BLaER1 (cell line): ENCODE data around the gene SLC10A3.

Experiments used
- H3K27ac ChIP-seq: shearing (Covaris generic); formaldehyde crosslinking; 2 replicates; pipeline ENCODE4 v1.8.1; 2022
- H3K27me3 ChIP-seq: shearing (Covaris generic); formaldehyde crosslinking; 2 replicates; pipeline ENCODE4 v1.8.1; 2022
- H3K36me3 ChIP-seq: shearing (Covaris generic); formaldehyde crosslinking; 2 replicates; pipeline ENCODE4 v1.8.1; 2022
- H3K4me1 ChIP-seq: shearing (Covaris generic); formaldehyde crosslinking; 2 replicates; pipeline ENCODE4 v1.8.1; 2022
- H3K4me2 ChIP-seq: shearing (Covaris generic); formaldehyde crosslinking; 2 replicates; pipeline ENCODE4 v1.8.1; 2022
- H3K4me3 ChIP-seq: shearing (Covaris generic); formaldehyde crosslinking; 2 replicates; pipeline ENCODE4 v1.8.1; 2022
- H3K9ac ChIP-seq: shearing (Covaris generic); formaldehyde crosslinking; 2 replicates; pipeline ENCODE4 v1.8.1; 2022
- H3K9me3 ChIP-seq: shearing (Covaris generic); formaldehyde crosslinking; 2 replicates; pipeline ENCODE4 v1.8.1; 2022
- H4K20me1 ChIP-seq: shearing (Covaris generic); formaldehyde crosslinking; 2 replicates; pipeline ENCODE4 v1.8.1; 2022
- Cebpa-rat ChIP-seq: shearing (Covaris generic); IDR thresholded peaks from 2 replicates; pipeline ENCODE4 v1.8.1; 2022

Gene SLC10A3

GRCh38 chrX:154490414-154491083 lies at the start of gene SLC10A3:
Gene SLC10A3, minus strand, starts transcription at chrX:154490629. Its CDS starts 1,689 bp downstream, at chrX:154488940.
- H3K27me3 ChIP-seq, result peaks cover 17% of the 10 kb centered on the region
- peaks cover 25% of the 10 kb centered on the region for H3K4me1 ChIP-seq
- peaks cover 32% of the 10 kb centered on the region for H3K9me3 ChIP-seq
- peaks cover 6% of the 10 kb centered on the region; the same call in 1 of the 2 replicates for H4K20me1 ChIP-seq
- H3K9ac ChIP-seq, result peak within 1 kb of the TSS; percentile 82
- peak within 1 kb of the TSS; percentile 80 for H3K4me2 ChIP-seq
- peak within 1 kb of the TSS; percentile 75 for H3K4me3 ChIP-seq
- H3K36me3 ChIP-seq, result peaks cover 11% of the 10 kb centered on the region; the same call in 1 of the 2 replicates
- TF ChIP-seq Cebpa-rat, result no peak
- peak within 1 kb of the TSS; percentile 78 for H3K27ac ChIP-seq

- Histone ChIP-seq H3K27ac (no peak overlapping the region), H3K4me2 (no peak overlapping the region), H3K27me3 (peaks cover 75% of the 10 kb centered on the region), H4K20me1 (peaks cover 80% of the 10 kb centered on the region; the same call in 1 of the 2 replicates), H3K9ac (no peak overlapping the region), H3K9me3 (no peaks in the 10 kb centered on the region), H3K4me3 (no peak overlapping the region), H3K36me3 (peaks cover 31% of the 10 kb centered on the region), H3K4me1 (peaks cover 29% of the 10 kb centered on the region)
- no peak for TF ChIP-seq Cebpa-rat
Measured at GRCh38 chrX:154539077-154539476, 48.6 kb upstream of the SLC10A3 start.

- peaks cover 51% of the 10 kb centered on the region for H3K27me3 ChIP-seq
- H4K20me1 ChIP-seq, result peaks cover 70% of the 10 kb centered on the region; the same call in 1 of the 2 replicates
- no peak overlapping the region for H3K4me3 ChIP-seq
- peaks cover 4% of the 10 kb centered on the region; the same call in 1 of the 2 replicates for H3K4me1 ChIP-seq
- peaks cover 45% of the 10 kb centered on the region for H3K36me3 ChIP-seq
- no peak overlapping the region for H3K27ac ChIP-seq
- H3K9ac ChIP-seq, result no peak overlapping the region
- H3K4me2 ChIP-seq, result no peak overlapping the region
- H3K9me3 ChIP-seq, result no peaks in the 10 kb centered on the region
- TF ChIP-seq Cebpa-rat, result no peak
Measured at GRCh38 chrX:154535892-154536291, 45.5 kb upstream of the SLC10A3 start.

GRCh38 chrX:154534526-154535322 lies 44.3 kb upstream of the SLC10A3 start:
- H3K36me3 ChIP-seq, result peaks cover 38% of the 10 kb centered on the region
- H3K4me1 ChIP-seq, result peaks cover 4% of the 10 kb centered on the region; the same call in 1 of the 2 replicates
- H3K4me3 ChIP-seq, result no peak overlapping the region
- H3K9me3 ChIP-seq, result no peaks in the 10 kb centered on the region
- H3K4me2 ChIP-seq, result peak overlapping the region; percentile 49; the same call in 1 of the 2 replicates
- H3K9ac ChIP-seq, result peak overlapping the region; percentile 28; the same call in 1 of the 2 replicates
- H3K27ac ChIP-seq, result peak overlapping the region; percentile 41; the same call in 1 of the 2 replicates
- no peak for TF ChIP-seq Cebpa-rat
- peaks cover 51% of the 10 kb centered on the region for H3K27me3 ChIP-seq
- peaks cover 75% of the 10 kb centered on the region; the same call in 1 of the 2 replicates for H4K20me1 ChIP-seq

- Histone ChIP-seq H3K36me3 (peaks cover 38% of the 10 kb centered on the region), H4K20me1 (peaks cover 56% of the 10 kb centered on the region; the same call in 1 of the 2 replicates), H3K4me2 (no peak overlapping the region), H3K27me3 (peaks cover 43% of the 10 kb centered on the region), H3K4me3 (no peak overlapping the region), H3K27ac (no peak overlapping the region), H3K9ac (no peak overlapping the region), H3K4me1 (peaks cover 5% of the 10 kb centered on the region), H3K9me3 (no peaks in the 10 kb centered on the region)
- TF ChIP-seq Cebpa-rat, result no peak
Measured at GRCh38 chrX:154532690-154533089, 42.3 kb upstream of the SLC10A3 start.

GRCh38 chrX:154531626-154532025 lies 41.2 kb upstream of the SLC10A3 start:
- no peak for TF ChIP-seq Cebpa-rat
- no peak overlapping the region for H3K4me2 ChIP-seq
- H3K27me3 ChIP-seq, result peaks cover 44% of the 10 kb centered on the region
- no peaks in the 10 kb centered on the region for H3K9me3 ChIP-seq
- no peak overlapping the region for H3K4me3 ChIP-seq
- H3K36me3 ChIP-seq, result peaks cover 38% of the 10 kb centered on the region
- H4K20me1 ChIP-seq, result peaks cover 46% of the 10 kb centered on the region; the same call in 1 of the 2 replicates
- no peak overlapping the region for H3K27ac ChIP-seq
- H3K4me1 ChIP-seq, result peaks cover 15% of the 10 kb centered on the region
- no peak overlapping the region for H3K9ac ChIP-seq

- peaks cover 37% of the 10 kb centered on the region; the same call in 1 of the 2 replicates for H4K20me1 ChIP-seq
- no peak for TF ChIP-seq Cebpa-rat
- no peak overlapping the region for H3K4me3 ChIP-seq
- no peak overlapping the region for H3K4me2 ChIP-seq
- no peak overlapping the region for H3K9ac ChIP-seq
- H3K4me1 ChIP-seq, result peaks cover 17% of the 10 kb centered on the region
- peaks cover 31% of the 10 kb centered on the region for H3K36me3 ChIP-seq
- H3K27ac ChIP-seq, result no peak overlapping the region
- peaks cover 46% of the 10 kb centered on the region for H3K27me3 ChIP-seq
- no peaks in the 10 kb centered on the region for H3K9me3 ChIP-seq
Measured at GRCh38 chrX:154530286-154530685, 39.9 kb upstream of the SLC10A3 start.

GRCh38 chrX:154529206-154529612 lies 38.8 kb upstream of the SLC10A3 start:
- Histone ChIP-seq H3K4me1 (peaks cover 13% of the 10 kb centered on the region), H3K27ac (no peak overlapping the region), H3K4me2 (no peak overlapping the region), H3K4me3 (no peak overlapping the region), H3K36me3 (peaks cover 22% of the 10 kb centered on the region), H3K9ac (no peak overlapping the region), H3K27me3 (peaks cover 56% of the 10 kb centered on the region), H3K9me3 (no peaks in the 10 kb centered on the region), H4K20me1 (peaks cover 28% of the 10 kb centered on the region; the same call in 1 of the 2 replicates)
- TF ChIP-seq Cebpa-rat, result no peak

- H3K9ac ChIP-seq, result peak overlapping the region; percentile 53; the same call in 1 of the 2 replicates
- peak overlapping the region; percentile 41; the same call in 1 of the 2 replicates for H3K27ac ChIP-seq
- TF ChIP-seq Cebpa-rat, result no peak
- peaks cover 13% of the 10 kb centered on the region for H3K4me1 ChIP-seq
- H3K36me3 ChIP-seq, result peaks cover under 1% of the 10 kb centered on the region; the same call in 1 of the 2 replicates
- H4K20me1 ChIP-seq, result peaks cover 13% of the 10 kb centered on the region; the same call in 1 of the 2 replicates
- no peak overlapping the region for H3K4me3 ChIP-seq
- peak overlapping the region; percentile 43 for H3K4me2 ChIP-seq
- H3K27me3 ChIP-seq, result peaks cover 68% of the 10 kb centered on the region
- no peaks in the 10 kb centered on the region for H3K9me3 ChIP-seq
Measured at GRCh38 chrX:154526901-154527675, 36.7 kb upstream of the SLC10A3 start.
